HepG2 (cell line): ENCODE data around the gene FIS1. TPM values are rescaled to one million over a fixed set of nuclear protein-coding genes. Genes with fewer than 3 reads are reported as not detected.
A peak's percentile ranks its signal among the peaks of the same experiment; 100 is the strongest.

ENCODE experiments used
- ASH2L ChIP-seq: fragments of 300-600, 200-600 bp; sonication (generic); IDR thresholded peaks from 2 replicates; pipeline ENCODE4 v1.7.0; 2017; ENCODE audit warnings: low read depth, mild to moderate bottlenecking, moderate library complexity, mixed read lengths, low read length; ENCODE audit not compliant: insufficient read length
- ATF4 ChIP-seq, 2 experiments: fragments of 450-650 bp in 1 of 2; sonication (generic) in 1 of 2; formaldehyde crosslinking; IDR thresholded peaks; 2 replicates each; pipeline versions ENCODE4 v1.5.0 to v1.8.0; 2020 to 2022; ENCODE audit warnings: mild to moderate bottlenecking in 1 of 2, missing genetic modification reagents in 1 of 2
- NR2F6 ChIP-seq, 2 experiments: IDR thresholded peaks; 2 replicates each; pipeline ENCODE4 v1.6.1; 2016; ENCODE audit warnings: antibody characterized with exemption in 1 of 2, mild to moderate bottlenecking in 1 of 2
- POLR2A ChIP-seq, 2 experiments: IDR thresholded peaks; 2 replicates each; pipeline ENCODE4 v1.6.1; 2011; ENCODE audit warnings: low read depth in 2 of 2, low read length in 2 of 2, mild to moderate bottlenecking in 1 of 2, moderate library complexity in 1 of 2; ENCODE audit not compliant: insufficient read depth in 1 of 2
- RARG ChIP-seq: sonication (generic); formaldehyde crosslinking; IDR thresholded peaks from 2 replicates; pipeline ENCODE4 v1.4.0; 2020; ENCODE audit warnings: low read depth, mild to moderate bottlenecking, missing genetic modification reagents
- REST ChIP-seq, 2 experiments: IDR thresholded peaks; 2 replicates each; pipeline ENCODE4 v1.6.1; 2011 to 2012; ENCODE audit warnings: low read length in 2 of 2, borderline replicate concordance in 1 of 2, low read depth in 1 of 2, mild to moderate bottlenecking in 1 of 2, moderate library complexity in 1 of 2
- TEF ChIP-seq: sonication (generic); formaldehyde crosslinking; IDR thresholded peaks from 2 replicates; pipeline ENCODE4 v1.5.0; 2020; ENCODE audit warnings: missing genetic modification reagents
- TOPORS ChIP-seq: sonication (generic); formaldehyde crosslinking; IDR thresholded peaks from 2 replicates; pipeline ENCODE4 v1.8.0; 2023; ENCODE audit warnings: mild to moderate bottlenecking, missing genetic modification reagents
- ZBED4 ChIP-seq: sonication (generic); formaldehyde crosslinking; IDR thresholded peaks from 2 replicates; pipeline ENCODE4 v1.4.0; 2020; ENCODE audit warnings: missing genetic modification reagents, borderline replicate concordance
- ZFP37 ChIP-seq: sonication (generic); formaldehyde crosslinking; IDR thresholded peaks from 2 replicates; pipeline ENCODE4 v1.4.0; 2020; ENCODE audit warnings: missing genetic modification reagents, borderline replicate concordance
- ZMYM2 ChIP-seq: sonication (generic); formaldehyde crosslinking; IDR thresholded peaks from 2 replicates; pipeline ENCODE4 v1.8.0; 2022; ENCODE audit warnings: mild to moderate bottlenecking, missing genetic modification reagents
- ZNF451 ChIP-seq: sonication (generic); formaldehyde crosslinking; IDR thresholded peaks from 2 replicates; pipeline ENCODE4 v1.5.0; 2020; ENCODE audit warnings: mild to moderate bottlenecking, missing genetic modification reagents
- ZNF770 ChIP-seq: sonication (generic); formaldehyde crosslinking; IDR thresholded peaks from 2 replicates; pipeline ENCODE4 v1.5.0; 2020; ENCODE audit warnings: mild to moderate bottlenecking, missing genetic modification reagents
- ZNF839 ChIP-seq: sonication (generic); formaldehyde crosslinking; IDR thresholded peaks from 2 replicates; pipeline ENCODE4 v1.4.0; 2020; ENCODE audit warnings: missing genetic modification reagents, mild to moderate bottlenecking, borderline replicate concordance
- polyA plus RNA-seq, 8 experiments: library from polyadenylated mRNA; depleted of rRNA in 3 of 8; stranded (reverse) in 7 of 8; unstranded in 1 of 8; fragments of >200 nt; fragmentation: Illumina TruSeq in 4 of 8; extraction: Trizol in 4 of 8; gene quantifications; 2 replicates each; pipeline versions ENCODE4 v1.2.1 to v1.2.3, GENCODE V29; 2011 to 2016; ENCODE audit warnings: low read depth in 4 of 8, missing spikeins in 1 of 8, mixed read lengths in 1 of 8; ENCODE audit not compliant: insufficient read depth in 1 of 8
- total RNA-seq, 5 experiments: library from RNA; depleted of rRNA; stranded (reverse); fragments of >200 nt; fragmentation: Illumina TruSeq; extraction: Trizol; gene quantifications; 2 replicates each; pipeline ENCODE4 v1.2.3, GENCODE V29; 2016; ENCODE audit warnings: low read depth in 1 of 5

The FIS1 gene
- total and polyA plus RNA-seq, 2 of the 13 experiments (the other 11 are each of a cell fraction or from before 2014, with no cell fraction given), result 97.5 to 101 TPM

- TF ChIP-seq REST (IDR thresholded peaks at IDR 0.05; ENCODE audit: borderline replicate concordance in 1 of 2, low read depth in 1 of 2, low read length in 2 of 2), result no peak
- no peak for TF ChIP-seq RARG (CRISPR knock-in tag)
- no peak for TF ChIP-seq POLR2A (IDR thresholded peaks at IDR 0.05; ENCODE audit: insufficient read depth in 1 of 2, low read depth in 2 of 2, low read length in 2 of 2)
- TF ChIP-seq ZMYM2 (CRISPR knock-in tag), result peak; percentile 69; the same call in 1 of the 2 replicates
- no peak for TF ChIP-seq ZNF839 (CRISPR knock-in tag)
- TF ChIP-seq ZBED4 (CRISPR knock-in tag), result no peak
- TF ChIP-seq NR2F6 (IDR thresholded peaks at IDR 0.05), result peak; percentile 74
- peak; percentile 82 for TF ChIP-seq NR2F6 (CRISPR knock-in tag; IDR thresholded peaks at IDR 0.05)
- no peak for TF ChIP-seq ZFP37
- no peak for TF ChIP-seq ZNF451 (CRISPR knock-in tag)
- TF ChIP-seq ATF4 (CRISPR knock-in tag; IDR thresholded peaks at IDR 0.05), result peak in 1 of 2 experiments; percentile 54; a peak in 2 of 4 replicates
- TF ChIP-seq ZNF770 (CRISPR knock-in tag), result peak; percentile 54
- TF ChIP-seq ASH2L, result no peak
- no peak for TF ChIP-seq TOPORS
- no peak for TF ChIP-seq TEF (CRISPR knock-in tag)
These were observed 24.6 kb downstream of the FIS1 start (continued) for GRCh38 chr7:101220295-101220694.
